NCI-H2107 treated with DMSO at 0.1 percent for 48 hours (cell line): ENCODE results near the gene NSMF.
"Not testable (repeated sequence)": the region's sequence is repeated elsewhere in the genome, so short reads cannot be mapped to it uniquely, and the experiment has no call there.

ENCODE experiments used
- DNase-seq: peaks from one replicate; lab custom pipeline; 2025; ENCODE audit not compliant: unreplicated experiment; lab: John Stamatoyannopoulos, UW

The NSMF gene

GRCh38 chr9:137477778-137478612, 18.9 kb upstream of the NSMF start:
- DNase-seq: no peak

- no peak for DNase-seq
These were observed 17.7 kb upstream of the NSMF start for GRCh38 chr9:137476856-137477255.

GRCh38 chr9:137475666-137476065, 16.5 kb upstream of the NSMF start:
- no peak for DNase-seq

- no peak for DNase-seq
These were observed 15.1 kb upstream of the NSMF start for GRCh38 chr9:137474271-137474670.

- DNase-seq: no peak
These were observed 11.7 kb upstream of the NSMF start for GRCh38 chr9:137470785-137471184.

- no peak for DNase-seq
These were observed 8.8 kb upstream of the NSMF start for GRCh38 chr9:137467896-137468295.

- DNase-seq: no peak
These were observed 8.0 kb upstream of the NSMF start for GRCh38 chr9:137467161-137467581.

- not testable (repeated sequence) for DNase-seq
These were observed 7.4 kb upstream of the NSMF start for GRCh38 chr9:137466389-137467085.

GRCh38 chr9:137465720-137466388, 6.7 kb upstream of the NSMF start:
- no peak for DNase-seq

GRCh38 chr9:137465000-137465719, 6.0 kb upstream of the NSMF start:
- DNase-seq: no peak

GRCh38 chr9:137464291-137464999, 5.3 kb upstream of the NSMF start:
- no peak for DNase-seq

GRCh38 chr9:137463931-137464290, 4.8 kb upstream of the NSMF start:
- no peak for DNase-seq

- DNase-seq: no peak
These were observed 4.1 kb upstream of the NSMF start for GRCh38 chr9:137462986-137463930.

- no peak for DNase-seq
These were observed 3.4 kb upstream of the NSMF start for GRCh38 chr9:137462396-137462985.

GRCh38 chr9:137461663-137462395, 2.7 kb upstream of the NSMF start:
- no peak for DNase-seq

GRCh38 chr9:137461316-137461662, 2.2 kb upstream of the NSMF start:
- DNase-seq: no peak

- no peak for DNase-seq
These were observed 1.5 kb upstream of the NSMF start for GRCh38 chr9:137460363-137461315.
